HG02973 (cell line): ENCODE measurements around the gene ALKBH6.
"Not testable (repeated sequence)": the region's sequence is repeated elsewhere in the genome, so short reads cannot be mapped to it uniquely, and the experiment has no call there.

Source experiments
- ATAC-seq: cut with Tn5 transposase; IDR thresholded peaks from one replicate; pipeline ENCODE4 v1.9.1; 2021; ENCODE audit warnings: moderate library complexity; ENCODE audit not compliant: unreplicated experiment

The ALKBH6 gene

DNA sequence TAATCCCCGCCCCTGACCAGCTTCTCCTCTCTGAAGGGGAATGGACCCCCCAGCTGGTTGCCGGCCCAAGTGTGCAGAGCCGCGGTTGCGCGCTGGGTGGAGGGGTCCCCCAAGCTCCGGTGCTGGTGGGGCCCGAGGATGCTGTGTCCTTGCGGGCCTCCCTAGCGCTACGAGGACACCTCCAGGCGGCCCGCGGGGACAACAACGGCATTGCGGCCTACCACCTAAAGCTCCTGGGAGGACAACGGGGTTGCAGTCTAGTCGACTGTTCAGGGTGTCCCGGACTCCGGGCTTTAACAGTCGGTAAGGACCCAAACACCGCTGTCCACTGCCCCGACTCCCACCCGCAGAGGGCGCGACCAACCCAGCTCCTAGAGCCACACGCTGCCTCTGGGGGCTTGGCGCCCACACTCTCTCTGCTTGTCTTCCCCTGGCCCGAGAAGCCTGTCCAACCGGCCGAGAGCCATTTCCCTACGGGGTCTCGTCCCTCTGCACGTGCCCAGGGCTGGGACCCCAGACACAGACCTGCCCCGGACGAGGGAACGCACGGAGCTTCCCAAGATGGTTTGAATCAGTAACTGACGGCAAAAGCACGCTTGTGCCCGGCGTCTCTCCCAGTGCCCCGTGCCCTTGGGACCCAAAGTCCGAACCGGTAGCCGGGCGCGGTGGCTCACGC, 20.0 kb downstream of the ALKBH6 start:
- ATAC-seq: no peak

DNA sequence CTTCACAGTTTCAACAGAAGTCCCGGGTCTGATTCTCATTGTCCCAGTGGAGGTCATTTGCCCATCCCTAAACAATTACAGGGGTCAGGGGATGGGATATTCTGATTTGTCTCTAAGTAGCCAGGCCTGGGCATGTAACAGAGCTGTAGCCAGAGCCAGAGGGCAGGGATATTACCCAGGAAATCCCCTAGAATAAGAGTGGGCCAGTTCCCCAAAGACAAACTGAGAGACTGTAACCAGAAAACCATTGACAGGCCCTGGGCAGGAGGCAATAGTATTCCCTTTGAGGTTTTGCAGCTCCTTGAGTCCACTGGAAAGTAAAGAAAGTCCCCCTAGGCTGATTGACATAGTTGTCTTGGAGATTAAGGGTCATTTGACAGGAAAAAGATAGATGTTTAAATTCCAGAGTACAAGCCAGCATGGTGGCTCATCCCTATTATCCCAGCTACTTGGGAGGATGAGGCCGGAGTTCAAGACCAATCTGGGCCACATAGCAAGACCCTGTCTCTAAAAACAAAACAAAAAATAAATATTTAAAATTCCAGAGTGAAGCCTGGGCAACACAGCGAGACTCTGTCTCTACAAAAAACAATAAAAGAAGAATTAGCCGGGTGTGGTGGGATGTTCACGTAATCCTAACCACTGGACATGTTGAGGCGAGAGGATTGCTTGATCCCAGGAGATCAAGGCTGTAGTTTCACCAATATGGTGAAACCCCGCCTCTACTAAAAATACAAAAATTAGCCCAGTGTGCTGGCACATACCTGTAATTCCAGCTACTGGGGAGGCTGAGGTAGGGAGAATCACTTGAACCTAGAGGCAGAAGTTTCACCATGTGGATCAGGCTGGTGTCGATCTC, 20.9 kb downstream of the ALKBH6 start:
- no peak for ATAC-seq

- ATAC-seq: no peak
Measured at GRCh38 chr19:35991731-35992450, 22.1 kb downstream of the ALKBH6 start.

GRCh38 chr19:35990771-35991730, 23.0 kb downstream of the ALKBH6 start:
- no peak for ATAC-seq

DNA sequence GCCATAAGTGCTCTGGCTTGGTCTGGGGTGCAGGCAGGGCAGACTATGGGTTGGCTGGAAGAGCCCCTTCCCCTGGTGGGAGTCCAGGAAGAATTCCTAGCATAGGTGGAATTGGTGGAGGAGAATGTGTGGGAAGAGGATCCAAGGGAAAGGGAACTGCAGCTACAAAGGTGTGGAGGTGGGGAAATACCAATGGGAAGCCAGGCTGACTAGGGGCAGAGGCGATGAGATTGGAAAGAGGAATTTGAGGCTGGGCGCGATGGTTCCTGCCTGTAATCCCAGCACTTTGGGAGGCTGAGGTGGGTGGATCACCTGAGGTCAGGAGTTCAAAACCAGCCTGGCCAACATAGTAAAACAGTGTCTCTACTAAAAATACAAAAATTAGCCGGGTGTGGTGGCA, 23.9 kb downstream of the ALKBH6 start:
- ATAC-seq: no peak

- no peak for ATAC-seq
Measured at GRCh38 chr19:35988824-35989223, 25.2 kb downstream of the ALKBH6 start.

DNA sequence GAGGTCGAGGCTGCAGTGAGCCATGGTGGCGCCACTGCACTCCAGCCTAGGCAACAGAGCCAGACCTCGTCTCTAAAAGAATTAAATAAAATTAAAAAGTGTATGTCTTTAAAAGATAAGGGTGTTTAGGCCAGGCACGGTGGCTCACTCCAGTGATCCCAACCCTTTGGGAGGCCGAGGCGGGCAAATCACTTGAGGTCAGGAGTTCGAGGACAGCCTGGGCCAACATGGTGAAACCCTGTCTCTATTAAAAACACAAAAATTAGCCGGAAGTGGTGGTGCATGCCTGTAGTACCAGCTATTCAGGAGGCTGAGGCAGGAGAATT, 26.5 kb downstream of the ALKBH6 start:
- no peak for ATAC-seq

GRCh38 chr19:35986664-35987570, 27.1 kb downstream of the ALKBH6 start:
- no peak for ATAC-seq

DNA sequence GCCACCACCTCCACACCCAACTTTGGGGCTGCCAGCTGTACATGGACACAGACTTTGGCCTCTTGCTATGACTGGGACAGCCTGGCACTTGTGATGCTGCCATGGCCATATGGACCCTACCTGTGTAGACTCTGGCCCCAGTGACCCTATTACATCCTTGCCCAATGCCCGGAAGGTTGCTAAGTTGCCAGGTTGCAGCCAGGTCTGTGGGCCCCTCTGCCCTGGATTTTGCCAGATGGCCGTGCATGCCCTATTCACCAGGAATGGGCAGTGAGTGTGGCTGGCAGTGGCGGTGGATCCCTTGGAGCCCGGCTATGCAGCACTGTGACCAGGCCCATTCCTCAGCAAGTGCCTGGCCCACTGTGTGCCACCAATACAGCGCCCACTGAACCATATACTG, 27.9 kb downstream of the ALKBH6 start:
- ATAC-seq: no peak

DNA sequence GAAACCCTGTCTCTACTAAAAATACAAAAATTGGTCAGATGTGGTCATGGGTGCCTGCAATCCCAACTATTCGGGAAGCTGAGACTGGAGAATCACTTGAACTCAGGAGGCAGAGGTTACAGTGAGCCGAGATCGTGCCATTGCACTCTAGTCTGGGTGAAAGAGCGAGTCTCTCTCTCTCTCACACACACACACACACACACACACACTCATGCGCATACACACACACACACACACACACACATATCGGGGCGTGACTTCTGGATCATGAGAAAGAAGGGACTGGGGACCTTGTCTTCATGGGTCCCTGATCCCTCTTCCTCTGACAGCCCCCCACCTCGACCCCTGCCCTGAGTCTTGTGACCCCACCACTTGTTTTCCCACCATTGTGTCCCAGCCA, 30.8 kb downstream of the ALKBH6 start:
- no peak for ATAC-seq

- ATAC-seq: not testable (repeated sequence)
Measured at GRCh38 chr19:35980997-35981396, 33.0 kb downstream of the ALKBH6 start.

DNA sequence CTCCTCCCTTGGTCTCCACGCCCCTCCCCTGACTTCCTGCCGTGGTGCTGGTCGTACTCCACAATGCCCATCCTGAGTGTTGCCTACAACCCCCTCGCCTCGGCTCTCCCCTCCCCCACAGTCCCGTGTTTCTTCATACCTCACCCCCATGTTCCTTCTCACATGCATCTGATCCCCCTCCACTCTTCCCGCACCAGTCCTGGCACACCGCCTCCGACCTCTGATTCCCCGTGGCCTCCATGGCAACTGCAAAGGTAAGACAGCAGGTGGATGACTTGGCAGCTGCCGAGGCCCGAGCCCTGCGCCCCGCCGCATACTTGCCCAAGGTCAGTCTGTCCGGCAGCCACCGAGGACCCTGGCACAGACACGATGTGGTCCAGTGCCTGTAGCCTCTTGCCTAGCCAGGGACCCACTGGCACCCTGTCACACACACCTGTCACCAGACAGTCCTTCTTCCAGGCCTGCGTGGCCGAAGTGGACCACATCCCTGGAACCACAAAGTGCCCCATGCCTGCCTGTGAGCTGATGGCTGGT, 35.1 kb downstream of the ALKBH6 start:
- ATAC-seq: no peak

DNA sequence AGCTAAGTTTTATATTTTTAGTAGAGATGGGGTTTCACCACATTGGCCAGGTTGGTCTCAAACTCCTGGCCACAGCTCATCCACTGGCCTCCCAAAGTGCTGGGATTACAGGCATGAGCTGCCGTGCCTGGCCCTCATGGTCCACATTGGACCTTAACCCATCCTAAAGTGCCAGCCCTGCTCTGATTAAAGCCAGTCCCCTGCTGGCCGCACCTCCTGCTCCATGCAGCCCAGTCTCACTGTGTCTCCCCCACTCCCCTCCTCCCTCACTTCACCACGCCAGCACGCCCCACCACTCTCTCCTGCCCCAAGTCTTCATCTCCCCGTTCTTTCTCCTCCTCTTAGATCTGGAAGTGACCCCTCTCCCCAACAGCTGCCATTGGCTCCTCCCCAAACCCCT, 35.7 kb downstream of the ALKBH6 start:
- no peak for ATAC-seq

DNA sequence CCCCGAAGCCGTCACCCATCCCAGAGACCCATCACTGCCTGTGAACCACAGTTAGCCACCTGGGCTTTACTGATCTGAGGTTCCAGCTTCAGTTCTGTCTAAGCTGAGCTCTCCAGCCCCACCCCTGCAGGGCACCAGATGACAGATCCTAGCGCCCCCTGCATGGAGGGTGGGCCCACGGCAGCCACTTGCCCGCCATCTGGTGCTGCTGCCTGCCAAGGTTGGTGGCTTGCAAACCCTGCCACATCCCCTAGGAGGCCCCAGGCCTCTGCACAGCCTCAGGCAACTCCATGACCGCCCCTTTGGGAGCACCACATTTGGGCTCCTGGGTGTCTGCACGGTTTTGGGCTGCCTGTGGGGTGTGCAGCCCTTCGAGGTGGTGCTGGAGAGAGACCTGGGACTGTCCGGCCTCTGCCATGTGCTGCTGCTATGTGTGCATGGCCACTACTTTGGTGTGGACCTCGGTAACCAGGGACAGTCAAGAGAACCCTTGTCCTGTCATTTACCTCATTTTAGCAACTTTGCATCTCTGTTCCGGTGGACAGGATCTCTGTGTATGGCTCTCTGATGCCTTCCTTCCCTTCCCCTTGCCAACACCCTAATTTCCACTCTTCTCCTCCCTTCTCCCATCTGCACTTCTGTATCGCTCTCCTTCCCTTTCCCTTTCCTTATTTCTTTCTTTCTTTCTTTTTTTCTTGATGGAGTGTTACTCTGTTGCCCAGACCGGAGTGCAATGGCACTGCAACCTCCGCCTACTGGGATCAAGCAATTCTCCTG, 36.4 kb downstream of the ALKBH6 start:
- no peak for ATAC-seq

DNA sequence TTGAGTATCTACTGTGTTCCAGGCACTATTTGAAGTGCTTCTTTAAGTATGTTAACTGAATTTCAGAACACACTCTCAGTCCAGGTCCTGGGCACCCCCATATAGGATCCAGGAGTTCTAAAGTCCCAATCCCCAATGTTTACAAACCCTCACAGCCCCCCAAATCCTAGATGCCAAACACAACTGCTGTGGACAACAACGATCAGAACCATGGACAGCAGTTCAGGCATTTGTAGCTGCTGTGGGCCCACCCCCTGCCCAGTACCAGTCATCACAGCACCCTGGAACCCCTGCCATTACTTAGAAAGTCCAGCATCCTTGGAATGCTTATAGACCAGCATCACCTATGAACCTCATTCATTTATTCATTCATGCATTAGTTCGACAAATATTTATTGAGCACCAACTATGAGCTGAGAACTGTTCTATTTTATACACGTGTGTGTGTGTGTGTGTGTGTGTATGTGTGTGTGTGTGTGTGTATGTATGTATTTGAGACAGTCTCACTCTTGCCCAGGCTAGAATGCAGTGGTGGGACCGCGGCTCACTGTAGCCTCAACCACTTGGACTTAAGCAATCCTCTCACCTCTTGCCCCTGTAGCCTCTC, 38.3 kb downstream of the ALKBH6 start:
- no peak for ATAC-seq

- ATAC-seq: no peak
Measured at GRCh38 chr19:35973487-35973886, 40.5 kb downstream of the ALKBH6 start.

DNA sequence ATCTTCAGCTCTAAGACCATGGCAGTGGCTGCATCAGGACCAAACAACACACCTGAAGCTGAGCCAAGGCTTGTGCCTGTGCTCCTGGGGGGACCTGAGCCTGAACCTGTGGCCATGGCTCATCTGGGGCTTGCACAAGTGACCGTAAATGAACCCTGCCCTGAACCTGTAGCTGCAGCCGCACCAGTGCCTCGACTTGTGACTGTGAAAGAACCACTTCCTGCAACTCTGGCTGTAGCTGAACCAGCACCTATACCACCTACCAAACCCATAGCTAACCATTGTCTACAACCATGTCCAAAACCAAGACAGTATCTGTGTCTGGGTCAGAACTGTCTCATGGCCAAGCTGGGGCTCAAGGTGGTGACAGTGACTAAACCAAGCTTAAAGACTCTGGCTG, 47.2 kb downstream of the ALKBH6 start:
- no peak for ATAC-seq

DNA sequence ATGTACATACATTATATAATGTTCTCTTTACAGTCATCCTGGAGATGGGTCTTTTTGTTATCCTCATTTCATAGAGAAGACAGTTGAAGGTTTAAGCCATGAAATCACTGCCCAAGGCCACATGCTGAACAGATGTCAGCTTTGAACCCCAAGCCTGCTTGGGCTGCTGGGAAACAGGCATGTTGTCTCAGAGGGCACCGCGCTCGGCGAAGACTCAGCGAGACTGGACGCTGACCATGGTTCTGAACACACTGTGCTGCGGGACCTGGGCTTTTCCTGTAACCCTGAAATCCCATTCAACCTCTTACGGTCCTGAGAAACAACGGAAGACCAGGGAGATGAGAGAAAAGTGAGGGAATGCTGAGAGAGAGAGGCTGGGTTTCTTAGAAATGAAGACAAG, 50.5 kb downstream of the ALKBH6 start:
- no peak for ATAC-seq
